Naive thymus-derived CD8-positive, alpha-beta T cell (primary cell): Measurements from ENCODE around the gene DNAJC4. TPM values are rescaled to one million over a fixed set of nuclear protein-coding genes. Genes with fewer than 3 reads are reported as not detected.
A peak's percentile ranks its signal among the peaks of the same experiment; 100 is the strongest.

Source experiments
- ATAC-seq, 2 donors: fragments of 150-1000 bp; cut with Tn5 transposase in 1 of 2; sonication (Bioruptor Pico), chemical (Tn5 transposase) in 1 of 2; 1 replicate in 1 of 2; 2 replicates in 1 of 2; pipeline ENCODE4 v1.10.0; 2021; ENCODE audit warnings: mild to moderate bottlenecking in 2 of 2, moderate library complexity in 2 of 2
- POLR2A ChIA-PET: fragments of 350-600 bp; sonication (Branson Sonifier 250); formaldehyde crosslinking; loops from one replicate; lab custom pipeline; 2021; ENCODE audit warnings: antibody characterized with exemption; lab: Charles Lee
- DNase-seq, 10 donors: peaks; one replicate each; pipeline versions ENCODE4 v3.0.0 to v3.0.0-alpha.2; 2020 to 2022
- H3K27ac Mint-ChIP-seq, 10 donors: one replicate each; pipeline ENCODE4 v1.8.0; 2020 to 2022; ENCODE audit warnings: mild to moderate bottlenecking in 10 of 10, mixed read lengths in 10 of 10, moderate library complexity in 4 of 10, inconsistent platforms in 1 of 10
- H3K27me3 Mint-ChIP-seq, 5 donors: one replicate each; pipeline ENCODE4 v1.8.0; 2021 to 2022; ENCODE audit warnings: mixed read lengths in 5 of 5
- H3K36me3 Mint-ChIP-seq, 3 donors: one replicate each; pipeline ENCODE4 v1.8.0; 2020 to 2022; ENCODE audit warnings: mixed read lengths in 3 of 3, mild to moderate bottlenecking in 2 of 3, inconsistent platforms in 1 of 3
- H3K4me1 Mint-ChIP-seq, 4 donors: one replicate each; pipeline ENCODE4 v1.8.0; 2021 to 2022; ENCODE audit warnings: mixed read lengths in 4 of 4
- H3K4me3 Mint-ChIP-seq, 10 donors: one replicate each; pipeline ENCODE4 v1.8.0; 2020 to 2022; ENCODE audit warnings: mild to moderate bottlenecking in 10 of 10, mixed read lengths in 10 of 10, moderate library complexity in 6 of 10, inconsistent platforms in 1 of 10
- H3K9me3 Mint-ChIP-seq, 9 donors: one replicate each; pipeline ENCODE4 v1.8.0; 2020 to 2022; ENCODE audit warnings: mixed read lengths in 9 of 9, mild to moderate bottlenecking in 3 of 9, inconsistent platforms in 1 of 9, moderate library complexity in 1 of 9
- polyA plus RNA-seq, 3 donors: library from polyadenylated mRNA; unstranded; fragments of 300-500 nt; fragmentation: Illumina TruSeq; gene quantifications; one replicate each; pipeline ENCODE4 v1.2.3, GENCODE V29; 2021
- total RNA-seq, 8 experiments: library from RNA in 2 of 8; stranded (reverse) in 2 of 8; gene quantifications; one replicate each; pipeline ENCODE4 v1.2.3 and lab custom pipeline; 2021 to 2026

Gene DNAJC4, protein sequence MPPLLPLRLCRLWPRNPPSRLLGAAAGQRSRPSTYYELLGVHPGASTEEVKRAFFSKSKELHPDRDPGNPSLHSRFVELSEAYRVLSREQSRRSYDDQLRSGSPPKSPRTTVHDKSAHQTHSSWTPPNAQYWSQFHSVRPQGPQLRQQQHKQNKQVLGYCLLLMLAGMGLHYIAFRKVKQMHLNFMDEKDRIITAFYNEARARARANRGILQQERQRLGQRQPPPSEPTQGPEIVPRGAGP
- total RNA-seq (10 to 100 TPM; 54.9 to 56.2 TPM), polyA plus RNA-seq (10 to 100 TPM; 21.5 to 33.2 (median 30.9) TPM), total RNA-seq (lab: John Stamatoyannopoulos, UW) (10.2 to 34.9 (median 24.9) reads per million in 6 experiments)

DNA sequence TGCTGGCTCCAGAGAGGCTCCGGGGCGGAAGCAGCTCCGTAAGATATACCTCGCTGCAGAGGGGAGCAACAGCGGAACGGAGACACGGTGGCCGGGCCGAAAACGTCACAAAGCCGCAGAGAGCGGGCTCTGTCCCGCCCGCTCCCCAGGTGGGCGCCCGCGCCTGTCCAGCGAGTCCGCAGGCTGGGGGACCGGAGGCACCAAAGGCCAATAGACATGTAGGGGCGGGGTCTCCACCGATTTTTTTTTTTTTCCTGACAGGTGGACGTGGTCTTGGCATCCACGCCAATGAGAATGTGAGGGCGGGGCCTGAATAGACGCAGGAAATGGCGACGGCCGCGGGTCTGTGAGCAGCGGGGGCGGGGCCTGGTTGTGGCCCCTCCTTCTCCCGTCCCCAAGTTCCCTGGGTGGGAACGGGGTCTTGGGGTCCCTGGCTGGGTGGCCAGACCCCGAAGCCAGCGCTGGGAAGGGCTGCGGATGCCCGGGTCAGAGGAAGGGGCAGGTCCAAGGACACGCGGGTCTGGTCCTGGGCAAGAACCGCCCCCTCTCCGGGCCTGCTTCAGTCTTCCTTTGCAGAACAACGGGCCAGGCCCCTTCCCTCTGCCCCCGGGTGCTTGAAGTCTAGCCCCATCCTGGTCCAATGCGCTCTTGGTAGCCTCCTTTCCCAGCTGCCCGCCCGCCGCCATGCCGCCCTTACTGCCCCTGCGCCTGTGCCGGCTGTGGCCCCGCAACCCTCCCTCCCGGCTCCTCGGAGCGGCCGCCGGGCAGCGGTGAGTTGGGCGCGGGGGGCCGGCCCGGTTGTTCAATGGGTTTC, at the start of gene DNAJC4:
Gene DNAJC4 (plus strand): TSS at position 378 of the 814 bp plus-strand sequence. CDS start 307 bp downstream, at position 685.
- peak within 1 kb of the TSS; percentile 83 to 97 (median 93) for H3K27ac Mint-ChIP-seq
- DNase-seq (peak; percentile 76 to 93 (median 84)), ATAC-seq (peak; percentile 52 to 63)
- POLR2A ChIA-PET: interaction anchor here (0.6 to 16.0 kb wide), 13 partner anchors 14 to 1628 kb away, joined by 3 to 290 read pairs (median 4); partner anchors contain the start of genes BAD, CFL1, FERMT3 and FKBP2
- no peaks in the 10 kb centered on the region for H3K27me3 Mint-ChIP-seq
- no peaks in the 10 kb centered on the region for H3K36me3 Mint-ChIP-seq
- H3K9me3 Mint-ChIP-seq: no peaks in the 10 kb centered on the region
- peak within 1 kb of the TSS; percentile 82 to 99 (median 90) for H3K4me3 Mint-ChIP-seq
- peaks cover 20 to 66% (median 60%) of the 10 kb centered on the region in 4 donors for H3K4me1 Mint-ChIP-seq

DNA sequence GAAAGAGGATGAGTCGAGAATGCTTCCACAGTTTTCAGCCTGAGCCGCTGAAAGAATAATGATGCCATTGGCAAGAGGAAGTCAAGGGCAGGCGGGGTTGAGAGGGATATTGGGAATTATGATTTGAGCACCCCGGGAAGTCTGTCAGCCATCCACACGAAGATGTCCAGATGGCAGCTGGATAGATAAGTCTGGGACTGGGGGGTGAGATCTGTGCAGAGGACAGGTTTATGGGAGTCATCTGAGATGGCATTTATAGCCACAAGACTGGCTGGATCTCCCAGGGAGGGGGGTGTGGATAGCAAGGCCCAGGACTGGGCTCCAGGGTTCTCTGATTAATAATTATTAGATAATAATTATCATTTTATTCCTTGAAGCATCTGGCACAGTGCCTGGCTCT, 49.5 kb upstream of the DNAJC4 start:
- H3K27ac Mint-ChIP-seq: no peak overlapping the region
- no peak overlapping the region for H3K4me3 Mint-ChIP-seq
- H3K4me1 Mint-ChIP-seq: peaks cover 15 to 52% (median 43%) of the 10 kb centered on the region in 4 donors
- H3K9me3 Mint-ChIP-seq: no peaks in the 10 kb centered on the region
- ATAC-seq: no peak
- H3K27me3 Mint-ChIP-seq: peaks cover 0 to 2% (median 0%) of the 10 kb centered on the region in 5 donors
- POLR2A ChIA-PET: interaction anchor here (0.6 to 1.5 kb wide), 3 partner anchors 15 to 123 kb away, joined by 3 to 6 read pairs (median 4); partner anchors contain the start of gene MACROD1
- no peak for DNase-seq
- no peaks in the 10 kb centered on the region for H3K36me3 Mint-ChIP-seq

DNA sequence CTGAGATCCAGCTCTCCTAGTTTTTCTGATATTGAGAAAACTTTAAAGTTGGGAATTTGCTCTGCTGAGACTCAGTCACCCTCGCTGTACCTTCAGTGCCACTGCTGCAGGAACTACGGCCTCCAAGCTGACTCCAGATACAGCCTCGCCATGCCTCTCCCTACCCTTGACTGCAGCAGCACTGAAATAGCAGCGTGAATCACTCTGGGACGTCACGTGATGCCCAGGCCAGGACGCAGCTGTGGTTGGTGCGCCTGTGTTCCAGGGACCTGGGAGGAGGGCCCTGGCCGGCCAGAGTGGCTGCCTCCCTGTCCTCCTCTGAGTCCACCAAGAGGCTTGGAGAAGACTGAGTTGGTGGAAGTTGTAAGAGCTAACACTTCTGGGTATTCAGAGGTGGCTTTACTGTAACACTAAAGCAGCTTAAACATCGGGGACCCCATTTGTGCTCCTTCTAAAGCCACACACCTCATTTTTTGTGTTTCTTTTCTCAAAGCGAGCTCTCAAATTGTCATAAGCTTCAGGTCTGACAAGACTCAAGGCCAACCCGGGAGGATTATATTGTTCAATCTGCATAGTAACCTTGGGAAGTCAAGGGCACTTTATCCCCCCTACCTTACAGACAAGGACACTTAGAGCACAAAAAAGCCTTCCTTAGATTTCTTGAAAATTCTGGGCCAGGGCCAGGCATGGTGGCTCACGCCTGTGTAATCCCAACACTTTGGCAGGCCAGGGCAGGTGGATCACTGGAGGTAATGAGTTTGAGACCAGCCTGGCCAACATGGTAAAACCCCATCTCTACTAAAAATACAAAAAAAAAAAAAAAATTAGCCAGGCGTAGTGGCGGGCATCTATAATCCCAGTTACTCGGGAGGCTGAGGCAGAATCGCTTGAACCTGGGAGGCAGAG, 48.6 kb upstream of the DNAJC4 start:
- H3K9me3 Mint-ChIP-seq: no peaks in the 10 kb centered on the region
- peaks cover 17 to 53% (median 40%) of the 10 kb centered on the region in 4 donors for H3K4me1 Mint-ChIP-seq
- DNase-seq: peak in 2 of 10 donors; percentile 7 to 31
- H3K36me3 Mint-ChIP-seq: no peaks in the 10 kb centered on the region
- ATAC-seq: no peak
- H3K27me3 Mint-ChIP-seq: peaks cover 0 to 2% (median 0%) of the 10 kb centered on the region in 5 donors
- peak overlapping the region in 4 of 10 donors; percentile 24 to 63 (median 40) for H3K4me3 Mint-ChIP-seq
- H3K27ac Mint-ChIP-seq: peak overlapping the region in 5 of 10 donors; percentile 6 to 66 (median 37)
- POLR2A ChIA-PET: interaction anchor here (0.7 to 1.5 kb wide), 4 partner anchors 16 to 122 kb away, joined by 4 to 6 read pairs (median 4); partner anchors contain the start of genes NUDT22 and TRPT1

DNA sequence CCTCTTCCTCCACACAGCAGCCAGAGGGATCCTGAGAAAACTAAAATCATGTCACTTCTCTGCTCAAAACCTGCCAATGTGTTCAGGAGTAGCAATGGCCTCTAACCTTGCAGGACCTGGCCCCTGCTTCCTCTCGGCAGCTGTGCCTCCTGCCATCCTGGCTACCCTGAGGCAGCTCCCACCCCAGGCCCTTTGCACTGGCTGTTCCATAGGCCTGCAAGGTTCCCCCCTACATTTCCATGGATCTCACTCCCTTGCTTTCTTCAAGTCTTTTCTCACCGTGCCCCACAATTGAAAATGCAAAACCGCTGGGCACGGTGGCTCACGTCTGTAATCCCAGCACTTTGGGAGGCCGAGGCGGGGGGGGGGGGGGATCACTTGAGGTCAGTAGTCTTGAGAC, 46.5 kb upstream of the DNAJC4 start:
- H3K27me3 Mint-ChIP-seq: peaks cover 0 to 2% (median 0%) of the 10 kb centered on the region in 5 donors
- H3K36me3 Mint-ChIP-seq: peaks cover 0 to 6% (median 0%) of the 10 kb centered on the region in 3 donors
- H3K27ac Mint-ChIP-seq: peak overlapping the region in 3 of 10 donors; percentile 15 to 96 (median 53)
- POLR2A ChIA-PET: interaction anchor here (0.6 to 4.0 kb wide), 9 partner anchors 14 to 1470 kb away, joined by 3 to 58 read pairs (median 17); partner anchors contain the start of genes FERMT3, MACROD1, NUDT22 and PPP1R14B
- H3K4me1 Mint-ChIP-seq: peaks cover 18 to 47% (median 36%) of the 10 kb centered on the region in 4 donors
- no peaks in the 10 kb centered on the region for H3K9me3 Mint-ChIP-seq
- ATAC-seq (no peak), DNase-seq (no peak)
- H3K4me3 Mint-ChIP-seq: peak overlapping the region in 4 of 10 donors; percentile 41 to 98 (median 70)

DNA sequence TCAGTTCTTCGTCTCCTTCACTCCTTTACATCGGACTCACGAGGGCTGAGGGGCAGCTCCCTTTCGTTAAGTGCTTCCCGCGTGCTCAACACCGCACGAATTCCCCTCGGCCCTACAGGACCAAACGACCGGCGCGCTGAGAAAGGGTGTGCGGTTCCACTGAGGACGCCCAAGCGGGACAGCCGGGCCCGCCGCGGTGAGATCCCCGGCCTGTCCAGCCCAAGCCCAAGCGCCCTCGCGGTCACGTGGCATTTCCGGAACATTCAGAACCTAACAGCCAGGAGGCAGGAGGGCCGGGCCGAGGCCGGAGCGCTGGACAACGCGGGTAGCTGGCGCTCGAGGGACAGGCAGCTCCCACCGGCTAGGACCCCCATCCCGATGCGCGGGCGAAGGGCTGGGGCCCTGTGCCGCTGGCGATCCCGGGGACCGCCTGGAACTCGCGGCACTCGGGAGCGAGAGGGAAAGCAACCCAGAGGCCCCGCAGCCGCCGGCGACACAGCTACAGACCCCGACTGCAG, 45.1 kb upstream of the DNAJC4 start:
- Mint-ChIP-seq H3K27ac (peak overlapping the region; percentile 66 to 97 (median 94)), H3K36me3 (peaks cover 0 to 16% (median 0%) of the 10 kb centered on the region in 3 donors), H3K9me3 (no peaks in the 10 kb centered on the region), H3K4me1 (peaks cover 21 to 54% (median 43%) of the 10 kb centered on the region in 4 donors), H3K27me3 (peaks cover 0 to 2% (median 0%) of the 10 kb centered on the region in 5 donors), H3K4me3 (peak overlapping the region in 8 of 10 donors; percentile 96 to 100 (median 98))
- POLR2A ChIA-PET: interaction anchor here (0.5 to 4.0 kb wide), 31 partner anchors 10 to 1531 kb away, joined by 3 to 58 read pairs (median 5); partner anchors contain the start of genes CCDC88B, DNAJC4, ESRRA and FERMT3
- no peak for DNase-seq
- ATAC-seq: no peak

DNA sequence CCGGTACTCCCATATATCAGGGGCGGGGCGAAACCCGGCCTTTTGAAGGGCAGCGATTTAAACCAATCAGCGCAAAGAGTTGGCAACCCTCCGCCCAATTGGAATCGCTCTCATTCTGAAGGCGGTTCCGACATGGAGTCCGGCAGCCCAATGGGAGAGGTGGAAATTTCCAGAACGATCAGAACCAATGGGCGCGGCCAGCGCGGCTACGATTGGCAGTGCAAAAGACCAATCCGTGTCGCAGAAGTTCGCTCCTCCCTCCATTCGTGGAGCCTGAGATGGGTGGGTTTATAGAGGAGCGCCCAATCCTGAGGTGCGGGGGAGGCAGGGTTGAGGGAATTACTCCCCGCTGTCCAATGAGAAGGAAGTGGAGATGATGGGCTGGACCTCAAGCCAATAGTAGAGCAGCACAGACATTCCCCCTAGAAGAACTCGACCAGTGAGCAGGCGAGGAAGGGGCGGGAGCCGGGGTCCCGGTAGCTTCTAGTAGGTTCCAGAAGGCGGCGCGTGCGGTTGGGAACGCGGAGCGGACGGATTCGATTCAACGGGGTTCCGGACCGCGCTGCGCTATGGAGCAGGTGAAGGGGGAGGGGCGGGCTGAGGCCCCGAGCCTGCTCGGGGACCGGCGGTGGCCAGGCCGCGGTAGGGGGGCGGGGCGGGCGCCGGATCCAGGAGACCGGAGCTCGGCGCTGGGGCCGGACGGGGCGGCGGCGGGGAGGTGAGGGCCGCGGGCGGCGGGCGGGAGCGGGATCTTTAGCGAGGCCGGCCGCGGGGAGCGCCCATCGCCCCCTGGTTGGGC, 44.5 kb upstream of the DNAJC4 start, which contains the start of gene STIP1:
Gene STIP1 (plus strand): TSS at position 479 of the 799 bp plus-strand sequence. CDS start 91 bp downstream, at position 570.
- H3K9me3 Mint-ChIP-seq: no peaks in the 10 kb centered on the region
- H3K36me3 Mint-ChIP-seq: peaks cover 0 to 22% (median 0%) of the 10 kb centered on the region in 3 donors
- peaks cover 0 to 2% (median 0%) of the 10 kb centered on the region in 5 donors for H3K27me3 Mint-ChIP-seq
- ATAC-seq: peak; percentile 90 to 91
- H3K4me1 Mint-ChIP-seq: peaks cover 23 to 55% (median 47%) of the 10 kb centered on the region in 4 donors
- DNase-seq: peak; percentile 93 to 100 (median 99)
- POLR2A ChIA-PET: interaction anchor here (0.6 to 4.0 kb wide), 27 partner anchors 10 to 1532 kb away, joined by 3 to 58 read pairs (median 5); partner anchors contain the start of genes CCDC88B, DNAJC4, ESRRA and FERMT3
- peak within 1 kb of the TSS; percentile 91 to 99 (median 96) for H3K27ac Mint-ChIP-seq
- H3K4me3 Mint-ChIP-seq: peak within 1 kb of the TSS in 8 of 10 donors; percentile 96 to 100 (median 98)

DNA sequence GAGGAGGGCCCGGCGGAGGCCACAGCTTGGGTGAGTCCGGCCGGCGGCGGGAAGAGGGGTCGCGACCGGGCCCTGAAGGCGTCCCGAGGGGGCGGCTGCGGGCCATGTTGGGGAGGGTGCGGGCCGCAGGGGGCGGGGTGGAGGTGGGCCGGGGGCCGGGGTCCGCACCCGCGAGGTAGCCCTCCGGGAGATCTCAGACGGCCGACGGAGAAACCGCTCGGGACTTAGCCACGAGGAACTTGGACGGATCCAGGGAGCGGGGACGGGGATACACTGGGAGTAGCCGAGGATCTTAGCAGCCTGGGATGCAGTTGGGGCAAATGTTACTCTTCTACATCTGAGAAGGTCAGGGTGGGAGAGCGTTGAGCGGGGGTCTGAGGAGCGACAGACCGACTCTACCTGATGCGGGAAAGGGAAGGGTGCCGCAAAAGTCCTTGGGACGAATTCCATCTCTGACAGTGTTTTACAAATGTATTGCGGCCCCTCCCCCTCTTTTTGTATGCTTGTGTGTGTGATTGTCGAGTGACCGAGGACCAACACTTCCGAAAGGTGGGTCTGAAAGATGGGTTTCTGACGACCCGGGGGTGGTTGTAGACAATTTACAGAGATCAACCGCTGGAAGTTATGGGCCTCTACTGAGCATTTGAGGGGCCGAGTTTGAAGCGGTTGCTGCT, 43.7 kb upstream of the DNAJC4 start:
- peak overlapping the region in 2 of 10 donors; percentile 93 to 96 for H3K27ac Mint-ChIP-seq
- ATAC-seq (no peak), DNase-seq (peak in 5 of 10 donors; percentile 23 to 44 (median 36))
- H3K36me3 Mint-ChIP-seq: peaks cover 0 to 25% (median 0%) of the 10 kb centered on the region in 3 donors
- H3K9me3 Mint-ChIP-seq: no peaks in the 10 kb centered on the region
- POLR2A ChIA-PET: interaction anchor here (0.6 to 4.0 kb wide), 21 partner anchors 16 to 1306 kb away, joined by 3 to 58 read pairs (median 5); partner anchors contain the start of genes CCDC88B, ESRRA, FERMT3 and FKBP2
- peaks cover 0 to 2% (median 0%) of the 10 kb centered on the region in 5 donors for H3K27me3 Mint-ChIP-seq
- no peak overlapping the region for H3K4me3 Mint-ChIP-seq
- H3K4me1 Mint-ChIP-seq: peaks cover 20 to 54% (median 43%) of the 10 kb centered on the region in 4 donors

DNA sequence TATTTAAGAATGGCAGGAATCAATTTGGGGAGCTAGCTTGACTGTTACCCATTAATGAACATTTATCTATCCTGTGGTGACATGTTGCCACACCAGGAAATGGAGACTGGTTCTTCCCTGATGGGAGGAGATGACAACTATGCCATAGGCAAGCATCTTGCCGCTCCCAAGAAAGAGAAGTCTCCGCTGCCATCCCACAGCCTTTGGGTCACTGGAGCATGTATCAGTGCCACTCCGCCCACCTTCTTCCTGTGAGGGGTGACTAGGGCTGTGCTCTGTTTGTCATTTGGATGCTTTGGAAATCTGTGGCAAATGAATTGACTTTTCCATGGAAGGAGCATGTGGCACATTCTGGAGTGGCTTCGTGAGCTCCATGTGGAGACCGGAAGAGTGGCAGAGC, 37.9 kb upstream of the DNAJC4 start:
- POLR2A ChIA-PET: no interaction called here
- ATAC-seq (no peak), DNase-seq (no peak)
- peaks cover 0 to 80% (median 13%) of the 10 kb centered on the region in 3 donors for H3K36me3 Mint-ChIP-seq
- peak overlapping the region in 3 of 10 donors; percentile 24 to 33 (median 30) for H3K4me3 Mint-ChIP-seq
- H3K4me1 Mint-ChIP-seq: peaks cover 15 to 50% (median 26%) of the 10 kb centered on the region in 4 donors
- H3K27ac Mint-ChIP-seq: peak overlapping the region in 6 of 10 donors; percentile 9 to 50 (median 36)
- no peaks in the 10 kb centered on the region for H3K27me3 Mint-ChIP-seq
- H3K9me3 Mint-ChIP-seq: no peaks in the 10 kb centered on the region

DNA sequence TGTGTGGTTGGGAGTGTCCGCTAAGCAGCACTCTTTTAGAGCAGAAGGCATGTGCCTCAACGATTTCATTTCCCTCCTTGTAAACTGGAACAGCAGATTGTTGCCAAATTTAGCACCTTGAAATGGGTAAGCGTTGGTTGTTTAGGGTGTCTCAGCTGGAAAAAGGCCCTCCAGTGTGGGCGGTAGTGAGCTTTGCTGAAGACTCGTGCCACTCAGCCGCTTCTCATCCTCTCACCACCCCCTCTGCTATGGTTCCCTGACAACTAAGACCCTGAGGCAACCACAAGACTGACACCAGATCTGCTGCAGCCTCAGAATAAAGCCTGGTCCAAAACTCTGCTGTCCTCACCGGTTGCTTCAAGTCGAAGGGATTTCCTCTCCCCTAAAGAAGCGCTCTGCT, 33.7 kb upstream of the DNAJC4 start:
- DNase-seq: no peak
- ATAC-seq: no peak
- no peak overlapping the region for H3K4me3 Mint-ChIP-seq
- H3K27me3 Mint-ChIP-seq: no peaks in the 10 kb centered on the region
- peaks cover 10 to 26% (median 12%) of the 10 kb centered on the region in 4 donors for H3K4me1 Mint-ChIP-seq
- POLR2A ChIA-PET: interaction anchor here (0.8 to 1.9 kb wide), 2 partner anchors 11 to 30 kb away, joined by 4 to 5 read pairs; partner anchors contain the start of gene MACROD1
- H3K9me3 Mint-ChIP-seq: no peaks in the 10 kb centered on the region
- H3K36me3 Mint-ChIP-seq: peaks cover 0 to 95% (median 15%) of the 10 kb centered on the region in 3 donors
- H3K27ac Mint-ChIP-seq: peak overlapping the region in 3 of 10 donors; percentile 16 to 75 (median 40)
